Tibial nerve (tissue), 4 donors: Measurements from ENCODE around the gene MYO18B.

ENCODE experiments used
- CTCF ChIP-seq, 5 experiments: fragments of 200-600 bp in 3 of 5; fragments of 450-650 bp in 2 of 5; sonication (generic) in 3 of 5; IDR thresholded peaks; one replicate each; pipeline ENCODE4 v1.5.1; 2016 to 2019; ENCODE audit warnings: antibody characterized with exemption in 5 of 5, mild to moderate bottlenecking in 3 of 5, moderate library complexity in 2 of 5
- EP300 ChIP-seq, 2 donors: sonication (generic); formaldehyde crosslinking; IDR thresholded peaks; one replicate each; pipeline ENCODE4 v1.6.1; 2017; ENCODE audit warnings: antibody characterized with exemption in 2 of 2, mild to moderate bottlenecking in 1 of 2
- POLR2A ChIP-seq, 2 donors: fragments of 450-650 bp; IDR thresholded peaks; one replicate each; pipeline ENCODE4 v1.6.1; 2017; ENCODE audit warnings: antibody characterized with exemption in 2 of 2, mild to moderate bottlenecking in 2 of 2, moderate library complexity in 2 of 2

GRCh38 chr22:25892678-25893077, 150.7 kb downstream of the MYO18B start:
- TF ChIP-seq CTCF (IDR thresholded peaks at IDR 0.05) (no peak), POLR2A (IDR thresholded peaks at IDR 0.05) (no peak), EP300 (IDR thresholded peaks at IDR 0.05) (no peak)
